Fibroblast of lung (primary cell): Measurements from ENCODE around the gene MPRIP.

ENCODE experiments used
- CTCF ChIP-seq, 2 donors: IDR thresholded peaks in 1 of 2; conservative IDR thresholded peaks in 1 of 2; 1 replicate in 1 of 2; 2 replicates in 1 of 2; pipeline ENCODE4 v1.5.1; 2011 to 2012; ENCODE audit warnings: low read length in 2 of 2, control low read depth in 1 of 2, inconsistent platforms in 1 of 2, low read depth in 1 of 2, mild to moderate bottlenecking in 1 of 2
- EZH2 ChIP-seq: IDR thresholded peaks from 2 replicates; pipeline ENCODE4 v1.5.1; 2012; ENCODE audit warnings: low read length, control low read depth, mild to moderate bottlenecking; ENCODE audit errors: missing control alignments

- TF ChIP-seq CTCF (conservative IDR thresholded peaks at IDR 0.05 in 1 of 2, IDR thresholded peaks at IDR 0.05 in 1 of 2; ENCODE audit: low read depth in 1 of 2, low read length in 2 of 2): no peak
- no peak for TF ChIP-seq EZH2
These were observed 185.6 kb downstream of the MPRIP start for GRCh38 chr17:17227608-17228520.
